GM12878 (cell line): ENCODE data around the gene CYP4X1. TPM values are rescaled to one million over a fixed set of nuclear protein-coding genes. Genes with fewer than 3 reads are reported as not detected.

Experiments
- ATAC-seq: fragments of 200-7000 bp; cut with Tn5 transposase; 3 replicates; pipeline ENCODE4 v1.9.1; 2020; ENCODE audit warnings: mild to moderate bottlenecking, moderate library complexity
- BruUV-seq: library from RNA; stranded (reverse); fragments of 400-500 nt; replicated peaks from 2 replicates; lab custom pipeline; 2021; lab: Mats Ljungman, UMichigan
- CTCF ChIA-PET: fragments of 300-600 bp; sonication (Branson Sonifier 250); formaldehyde crosslinking; extraction: SDS; loops from one replicate; lab custom pipeline; 2021; ENCODE audit warnings: inconsistent platforms; lab: Yijun Ruan, JAX
- POLR2A ChIA-PET: fragments of 350-600 bp; formaldehyde crosslinking; extraction: SDS; loops from one replicate; lab custom pipeline; 2021; ENCODE audit warnings: inconsistent platforms; lab: Charles Lee
- RAD21 ChIA-PET: fragments of 300-600 bp; sonication (Branson Sonifier 250); formaldehyde crosslinking; loops from one replicate; lab custom pipeline; 2023; ENCODE audit warnings: antibody characterized with exemption; ENCODE audit not compliant: unreplicated experiment; lab: Charles Lee
- SMC1A ChIA-PET: fragments of 300-600 bp; sonication (Branson Sonifier 250); formaldehyde crosslinking; loops from one replicate; lab custom pipeline; 2023; ENCODE audit not compliant: unreplicated experiment, uncharacterized antibody; lab: Charles Lee
- DNase-seq: peaks from one replicate; pipeline ENCODE4 v3.0.0-alpha.2; 2011; ENCODE audit warnings: low read depth, low spot score
- FAIRE-seq: peaks from 3 replicates; lab custom pipeline; 2011; peaks lifted over from hg19 to GRCh38; lab: Jason Lieb, UNC
- H2AFZ ChIP-seq: 2 replicates; pipeline ENCODE4 v1.6.0; 2011; ENCODE audit warnings: low read depth, low read length, control low read depth; ENCODE audit not compliant: control insufficient read depth
- H3K27ac ChIP-seq: 2 replicates; pipeline ENCODE4 v1.5.1; 2011; ENCODE audit warnings: control low read depth; ENCODE audit not compliant: control insufficient read depth, insufficient read depth
- H3K27me3 ChIP-seq, 2 experiments: replicated peaks in 1 of 2; 2 replicates each; pipeline versions ENCODE4 v1.6.0 to v1.6.1; 2011; ENCODE audit warnings: low read length in 1 of 2; ENCODE audit not compliant: control insufficient read depth in 2 of 2, insufficient read depth in 2 of 2
- H3K36me3 ChIP-seq, 2 experiments: 2 replicates each; pipeline ENCODE4 v1.5.1; 2011; ENCODE audit warnings: low read length in 1 of 2; ENCODE audit not compliant: control insufficient read depth in 2 of 2, insufficient read depth in 2 of 2
- H3K4me1 ChIP-seq: 2 replicates; pipeline ENCODE4 v1.6.1; 2011; ENCODE audit warnings: mild to moderate bottlenecking, low read length, moderate library complexity, mixed read lengths; ENCODE audit not compliant: control insufficient read depth, insufficient read depth
- H3K4me2 ChIP-seq: 2 replicates; pipeline ENCODE4 v1.6.0; 2011; ENCODE audit warnings: control low read depth; ENCODE audit not compliant: control insufficient read depth, insufficient read depth
- H3K4me3 ChIP-seq: fragments of 200-600 bp; sonication (generic); 2 replicates; pipeline ENCODE4 v1.5.1; 2016
- H3K79me2 ChIP-seq: 2 replicates; pipeline ENCODE4 v1.6.0; 2011; ENCODE audit warnings: low read length; ENCODE audit not compliant: control insufficient read depth, insufficient read depth
- H3K9ac ChIP-seq: 2 replicates; pipeline ENCODE4 v1.8.0; 2011; ENCODE audit warnings: low read length, control low read depth, mixed read lengths; ENCODE audit not compliant: control insufficient read depth, insufficient read depth
- H3K9me3 ChIP-seq: replicated peaks from 3 replicates; pipeline ENCODE4 v1.5.1; 2011; ENCODE audit warnings: mild to moderate bottlenecking, low read length; ENCODE audit not compliant: control insufficient read depth, insufficient read depth
- H4K20me1 ChIP-seq: 2 replicates; pipeline ENCODE4 v1.6.0; 2011; ENCODE audit not compliant: control insufficient read depth, insufficient read depth
- E4F1 ChIP-seq: fragments of 450-650 bp; IDR thresholded peaks from 2 replicates; pipeline ENCODE4 v1.6.1; 2018; ENCODE audit warnings: borderline replicate concordance, mild to moderate bottlenecking; ENCODE audit not compliant: partially characterized antibody
- HDAC2 ChIP-seq: fragments of 200-600 bp; sonication (generic); IDR thresholded peaks from 2 replicates; pipeline ENCODE4 v1.6.1; 2017
- IRF4 ChIP-seq: IDR thresholded peaks from 2 replicates; pipeline ENCODE4 v1.6.1; 2011; ENCODE audit warnings: low read depth, low read length
- MEF2B ChIP-seq: fragments of 450-650 bp; IDR thresholded peaks from 2 replicates; pipeline ENCODE4 v1.6.1; 2018; ENCODE audit warnings: mild to moderate bottlenecking, moderate library complexity; ENCODE audit not compliant: partially characterized antibody, poor library complexity, severe bottlenecking
- MTA2 ChIP-seq: fragments of 450-650 bp; IDR thresholded peaks from 2 replicates; pipeline ENCODE4 v1.6.1; 2016; ENCODE audit warnings: low read depth, mild to moderate bottlenecking, moderate library complexity
- POLR2AphosphoS2 ChIP-seq: IDR thresholded peaks from 2 replicates; pipeline ENCODE4 v1.6.1; 2011; ENCODE audit warnings: low read depth, mild to moderate bottlenecking, low read length, improper control_type of control experiment, moderate library complexity
- RCOR1 ChIP-seq: conservative IDR thresholded peaks from 2 replicates; pipeline ENCODE4 v1.6.1; 2012; ENCODE audit warnings: low read depth, low read length, improper control_type of control experiment
- SKIL ChIP-seq: fragments of 450-650 bp; IDR thresholded peaks from 2 replicates; pipeline ENCODE4 v1.6.1; 2017; ENCODE audit warnings: mild to moderate bottlenecking, low read depth, inconsistent platforms; ENCODE audit not compliant: poor library complexity, severe bottlenecking
- SMC3 ChIP-seq: IDR thresholded peaks from 2 replicates; pipeline ENCODE4 v1.6.1; 2011; ENCODE audit warnings: low read length, improper control_type of control experiment, borderline replicate concordance
- STAT1 ChIP-seq: fragments of 450-650 bp; conservative IDR thresholded peaks from 2 replicates; pipeline ENCODE4 v1.6.1; 2014; ENCODE audit warnings: antibody characterized with exemption, mild to moderate bottlenecking
- TAF1 ChIP-seq: IDR thresholded peaks from 2 replicates; pipeline ENCODE4 v1.6.1; 2011; ENCODE audit warnings: mild to moderate bottlenecking, low read depth, low read length, borderline replicate concordance
- ZNF24 ChIP-seq: fragments of 450-650 bp; IDR thresholded peaks from 2 replicates; pipeline ENCODE4 v1.6.1; 2017; ENCODE audit warnings: antibody characterized with exemption, mild to moderate bottlenecking
- ZZZ3 ChIP-seq: IDR thresholded peaks from 2 replicates; pipeline ENCODE4 v1.6.1; 2011; ENCODE audit warnings: low read depth; ENCODE audit not compliant: control insufficient read depth, insufficient read length
- in situ Hi-C: fragments of 300-500 bp; cut with MboI; formaldehyde crosslinking; loops from 9 replicates; pipeline ENCODE4 v1.14.3; 2018; ENCODE audit warnings: mixed read lengths
- intact Hi-C: fragments of 100-400 bp; cut with micrococcal nuclease; formaldehyde crosslinking; loops from one replicate; pipeline ENCODE4 v1.14.2; 2022; ENCODE audit not compliant: unreplicated experiment
- polyA plus RNA-seq, 11 experiments: library from polyadenylated mRNA; depleted of rRNA in 4 of 11; unstranded in 6 of 11; stranded (reverse) in 5 of 11; fragments of >200 nt; fragmentation: Nextera tagmentation in 4 of 11; fragmentation: Illumina TruSeq in 1 of 11; extraction: Ambion mirVana in 4 of 11; extraction: Trizol in 1 of 11; gene quantifications; 1 replicate in 1 of 11; 2 replicates in 10 of 11; pipeline versions ENCODE4 v1.2.1 to v1.2.3, GENCODE V29; 2011 to 2016; ENCODE audit warnings: inconsistent platforms in 2 of 11, missing spikeins in 2 of 11, low read depth in 1 of 11
- total RNA-seq, 4 experiments: library from RNA; depleted of rRNA in 3 of 4; stranded (reverse); fragments of >200 nt in 3 of 4; fragmentation: Illumina TruSeq in 1 of 4; extraction: Trizol in 1 of 4; gene quantifications; 2 replicates each; pipeline versions ENCODE4 v1.2.1 to v1.2.3, GENCODE V29; 2013 to 2021
- TF ChIP-seq, protein P1 (sequence below): fragments of 450-650 bp; IDR thresholded peaks from 2 replicates; pipeline ENCODE4 v1.6.1; 2017; ENCODE audit warnings: mild to moderate bottlenecking
- TF ChIP-seq, protein P2 (sequence below): fragments of 450-650 bp; conservative IDR thresholded peaks from 2 replicates; pipeline ENCODE4 v1.6.1; 2017; ENCODE audit warnings: mild to moderate bottlenecking, moderate library complexity

The CYP4X1 gene
- total and polyA plus RNA-seq, 10 of the 15 experiments (the other 5 are each of a cell fraction or from before 2014, with no cell fraction given), result 0.03 to 0.04 (median 0.03) TPM; not detected in 7

GRCh38 chr1:47059376-47059775, 35.9 kb downstream of the CYP4X1 start (continued):
- TF ChIP-seq, protein P1, sequence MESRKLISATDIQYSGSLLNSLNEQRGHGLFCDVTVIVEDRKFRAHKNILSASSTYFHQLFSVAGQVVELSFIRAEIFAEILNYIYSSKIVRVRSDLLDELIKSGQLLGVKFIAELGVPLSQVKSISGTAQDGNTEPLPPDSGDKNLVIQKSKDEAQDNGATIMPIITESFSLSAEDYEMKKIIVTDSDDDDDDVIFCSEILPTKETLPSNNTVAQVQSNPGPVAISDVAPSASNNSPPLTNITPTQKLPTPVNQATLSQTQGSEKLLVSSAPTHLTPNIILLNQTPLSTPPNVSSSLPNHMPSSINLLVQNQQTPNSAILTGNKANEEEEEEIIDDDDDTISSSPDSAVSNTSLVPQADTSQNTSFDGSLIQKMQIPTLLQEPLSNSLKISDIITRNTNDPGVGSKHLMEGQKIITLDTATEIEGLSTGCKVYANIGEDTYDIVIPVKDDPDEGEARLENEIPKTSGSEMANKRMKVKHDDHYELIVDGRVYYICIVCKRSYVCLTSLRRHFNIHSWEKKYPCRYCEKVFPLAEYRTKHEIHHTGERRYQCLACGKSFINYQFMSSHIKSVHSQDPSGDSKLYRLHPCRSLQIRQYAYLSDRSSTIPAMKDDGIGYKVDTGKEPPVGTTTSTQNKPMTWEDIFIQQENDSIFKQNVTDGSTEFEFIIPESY, result no peak
- TF ChIP-seq MEF2B (no peak), RCOR1 (no peak), ZNF24 (no peak), STAT1 (no peak), POLR2AphosphoS2 (no peak), IRF4 (no peak), TAF1 (no peak)

DNA sequence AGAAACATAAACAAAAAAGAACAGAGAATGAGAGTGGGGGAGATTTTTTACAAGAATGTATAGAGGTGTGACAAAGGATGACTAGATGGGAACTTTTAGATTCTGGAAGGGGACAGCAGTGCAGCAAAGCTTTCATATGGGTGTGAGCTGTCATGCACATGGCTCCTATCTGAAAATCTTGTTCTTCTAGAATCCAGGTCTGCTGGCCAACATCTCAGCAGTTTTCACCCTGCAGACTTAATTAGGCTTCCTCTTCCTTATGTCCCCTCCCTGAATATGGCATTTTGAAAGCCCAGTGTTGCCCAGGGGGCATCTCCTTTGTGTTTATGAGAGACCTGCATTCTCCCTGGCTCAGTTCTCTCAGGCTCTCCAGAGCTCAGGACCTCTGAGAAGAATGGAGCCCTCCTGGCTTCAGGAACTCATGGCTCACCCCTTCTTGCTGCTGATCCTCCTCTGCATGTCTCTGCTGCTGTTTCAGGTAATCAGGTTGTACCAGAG, 43.7 kb downstream of the CYP4X1 start, which contains the start of gene CYP4Z1:
CYP4Z1 (plus strand) TSS at position 135 of the 498 bp plus-strand sequence; CDS start at position 395, 260 bp downstream.
- RAD21 ChIA-PET, result no interaction called here
- SMC1A ChIA-PET, result no interaction called here
- intact Hi-C loops, result no loop called here
- Histone ChIP-seq H3K9me3 (no peaks in the 10 kb centered on the region), H3K79me2 (no peaks in the 10 kb centered on the region), H4K20me1 (no peaks in the 10 kb centered on the region), H3K4me2 (no peak within 1 kb of the TSS), H3K9ac (no peak within 1 kb of the TSS), H2AFZ (no peak within 1 kb of the TSS), H3K27me3 (no peaks in the 10 kb centered on the region; a peak in 1 of 4 replicates), H3K4me1 (no peaks in the 10 kb centered on the region), H3K36me3 (no peaks in the 10 kb centered on the region), H3K27ac (no peak within 1 kb of the TSS), H3K4me3 (no peak within 1 kb of the TSS)
- ATAC-seq (no peak), DNase-seq (no peak), FAIRE-seq (no peak)
- CTCF ChIA-PET, result no interaction called here
- in situ Hi-C loops, result no loop called here
- BruUV-seq, result no TSS peak
- POLR2A ChIA-PET, result no interaction called here
- TF ChIP-seq E4F1 (no peak), SKIL (no peak), ZZZ3 (no peak), HDAC2 (no peak), SMC3 (no peak), MTA2 (no peak)
- TF ChIP-seq, protein P2, sequence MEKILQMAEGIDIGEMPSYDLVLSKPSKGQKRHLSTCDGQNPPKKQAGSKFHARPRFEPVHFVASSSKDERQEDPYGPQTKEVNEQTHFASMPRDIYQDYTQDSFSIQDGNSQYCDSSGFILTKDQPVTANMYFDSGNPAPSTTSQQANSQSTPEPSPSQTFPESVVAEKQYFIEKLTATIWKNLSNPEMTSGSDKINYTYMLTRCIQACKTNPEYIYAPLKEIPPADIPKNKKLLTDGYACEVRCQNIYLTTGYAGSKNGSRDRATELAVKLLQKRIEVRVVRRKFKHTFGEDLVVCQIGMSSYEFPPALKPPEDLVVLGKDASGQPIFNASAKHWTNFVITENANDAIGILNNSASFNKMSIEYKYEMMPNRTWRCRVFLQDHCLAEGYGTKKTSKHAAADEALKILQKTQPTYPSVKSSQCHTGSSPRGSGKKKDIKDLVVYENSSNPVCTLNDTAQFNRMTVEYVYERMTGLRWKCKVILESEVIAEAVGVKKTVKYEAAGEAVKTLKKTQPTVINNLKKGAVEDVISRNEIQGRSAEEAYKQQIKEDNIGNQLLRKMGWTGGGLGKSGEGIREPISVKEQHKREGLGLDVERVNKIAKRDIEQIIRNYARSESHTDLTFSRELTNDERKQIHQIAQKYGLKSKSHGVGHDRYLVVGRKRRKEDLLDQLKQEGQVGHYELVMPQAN, result no peak
